ENCODE results near the gene SH2D7.

SH2D7 gene

DNA sequence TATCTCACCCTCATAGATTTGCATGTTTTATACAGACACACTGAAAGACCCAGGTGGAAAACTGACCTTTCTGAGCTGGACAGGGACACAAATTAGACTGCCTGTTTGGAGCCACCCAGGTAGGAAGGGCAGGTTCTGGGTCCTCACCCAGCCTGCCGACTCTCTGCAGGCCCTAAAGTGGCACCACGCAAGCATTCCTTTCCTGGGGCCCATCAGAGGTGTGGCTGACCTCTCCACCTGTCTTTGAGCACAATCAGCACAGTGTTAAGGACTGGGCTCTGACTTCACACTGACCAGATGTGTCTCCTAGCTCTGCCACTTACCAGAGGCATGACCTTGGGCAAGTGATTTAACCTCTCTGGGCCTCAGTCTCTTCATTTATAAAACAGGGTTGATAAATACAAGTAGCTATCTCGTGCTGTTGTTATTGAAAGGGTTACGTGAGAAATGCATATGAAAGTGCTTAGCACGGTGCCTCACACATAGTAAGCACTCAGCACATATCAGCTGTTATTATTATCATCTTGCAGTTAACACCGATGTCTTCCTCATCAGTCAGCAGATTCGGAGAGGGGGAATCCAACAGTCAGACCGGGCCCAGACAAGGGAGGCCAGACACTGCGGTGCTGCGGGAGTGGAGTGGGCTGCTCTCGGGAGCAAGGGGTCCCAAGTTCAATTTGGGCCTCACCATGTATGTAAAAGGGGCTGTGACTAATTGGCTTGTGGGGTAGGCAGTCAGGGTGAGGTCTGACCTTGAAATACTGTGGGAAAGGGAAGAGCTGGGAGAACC is 12.9 kb upstream of the SH2D7 start:
- no peak for DNase-seq (ENCODE audit: low read depth)

DNA sequence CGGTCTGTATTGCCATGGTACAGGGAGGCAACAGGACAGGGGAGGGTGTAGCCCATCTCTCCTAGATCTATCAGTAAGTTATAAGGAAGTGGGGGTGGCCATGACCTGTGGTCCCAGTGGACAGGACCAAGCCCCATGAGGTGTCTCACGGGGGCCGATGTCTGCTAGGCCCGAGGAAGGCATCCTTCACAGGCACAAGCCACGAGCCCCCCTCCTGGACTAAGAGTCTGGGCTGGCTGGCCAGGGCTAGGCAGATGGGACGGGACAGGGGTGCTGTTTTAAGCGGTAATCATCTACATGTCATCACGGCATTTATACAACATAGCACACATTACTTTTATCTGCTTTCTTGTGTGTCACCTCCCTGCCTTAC is 12.3 kb upstream of the SH2D7 start:
- DNase-seq (ENCODE audit: low read depth), result no peak

DNA sequence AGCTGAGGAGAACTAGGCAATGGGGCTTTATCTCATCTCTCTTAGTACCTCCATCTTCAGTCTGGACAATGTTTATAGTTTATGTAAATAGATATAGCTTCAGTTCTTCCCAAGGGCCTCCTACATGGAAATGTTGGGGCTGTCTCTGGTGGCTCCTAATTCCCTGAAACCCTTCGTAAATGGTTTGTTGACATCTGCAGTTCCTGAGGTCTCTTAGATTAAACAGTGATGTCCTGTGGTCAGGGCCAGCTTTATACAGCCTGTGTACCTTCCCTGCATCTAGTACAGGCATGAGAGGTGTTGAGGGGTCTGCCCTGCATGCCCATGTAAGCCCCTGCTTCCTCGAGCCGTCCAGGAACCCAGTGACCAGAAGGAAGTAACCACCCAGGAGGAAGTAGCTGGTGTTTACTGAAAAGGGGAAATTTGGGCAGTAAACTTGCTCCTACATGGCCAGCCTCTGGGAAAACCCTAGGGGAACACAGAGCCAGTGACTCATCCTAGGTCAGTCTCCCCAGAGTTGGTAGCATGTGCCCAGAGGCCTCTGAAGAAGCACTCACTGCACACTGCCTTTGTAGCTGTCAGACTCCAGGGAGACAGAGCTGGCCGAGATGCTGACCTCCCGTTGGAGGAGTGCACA is 10.1 kb upstream of the SH2D7 start:
- DNase-seq (ENCODE audit: low read depth), result no peak

DNA sequence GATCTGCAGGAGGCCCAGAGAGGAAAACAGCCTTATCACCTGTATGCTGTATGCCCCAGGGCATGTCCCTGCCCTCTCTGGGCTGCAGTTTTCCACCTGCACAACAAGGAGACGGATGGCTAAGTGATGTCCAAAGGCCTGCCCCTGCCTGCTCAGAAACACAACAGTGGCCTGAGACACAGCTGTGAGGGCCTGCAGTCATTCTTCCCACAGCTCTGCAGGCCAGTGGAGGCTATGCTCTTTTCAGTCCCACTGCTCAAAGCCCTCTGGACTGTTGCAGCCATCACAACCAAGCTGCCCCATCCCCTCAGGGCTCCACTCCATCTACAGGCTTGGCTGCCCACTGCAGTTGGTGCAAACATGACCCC is 9.6 kb upstream of the SH2D7 start:
- DNase-seq (ENCODE audit: low read depth), result no peak

DNA sequence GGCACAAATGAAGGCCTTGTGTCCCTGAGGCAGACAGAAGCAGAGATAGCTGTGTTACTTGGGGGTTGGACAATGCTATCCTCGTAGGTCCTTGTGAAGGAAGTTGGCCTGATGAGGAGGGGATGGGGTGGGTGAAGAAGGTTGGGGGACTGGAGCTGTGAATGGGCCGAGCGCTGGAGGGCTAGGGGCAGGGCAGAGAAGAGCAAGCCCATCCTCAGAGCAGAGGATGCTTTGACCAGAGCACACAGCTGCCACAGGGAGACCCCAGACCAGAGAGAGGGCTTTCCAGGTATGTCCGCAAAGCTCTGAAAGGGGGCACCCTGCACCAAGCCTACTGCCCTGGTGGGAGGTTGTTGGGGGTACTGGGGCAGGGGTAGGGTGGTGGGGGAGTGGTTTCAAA is 9.2 kb upstream of the SH2D7 start:
- no peak for DNase-seq (ENCODE audit: low read depth)

DNA sequence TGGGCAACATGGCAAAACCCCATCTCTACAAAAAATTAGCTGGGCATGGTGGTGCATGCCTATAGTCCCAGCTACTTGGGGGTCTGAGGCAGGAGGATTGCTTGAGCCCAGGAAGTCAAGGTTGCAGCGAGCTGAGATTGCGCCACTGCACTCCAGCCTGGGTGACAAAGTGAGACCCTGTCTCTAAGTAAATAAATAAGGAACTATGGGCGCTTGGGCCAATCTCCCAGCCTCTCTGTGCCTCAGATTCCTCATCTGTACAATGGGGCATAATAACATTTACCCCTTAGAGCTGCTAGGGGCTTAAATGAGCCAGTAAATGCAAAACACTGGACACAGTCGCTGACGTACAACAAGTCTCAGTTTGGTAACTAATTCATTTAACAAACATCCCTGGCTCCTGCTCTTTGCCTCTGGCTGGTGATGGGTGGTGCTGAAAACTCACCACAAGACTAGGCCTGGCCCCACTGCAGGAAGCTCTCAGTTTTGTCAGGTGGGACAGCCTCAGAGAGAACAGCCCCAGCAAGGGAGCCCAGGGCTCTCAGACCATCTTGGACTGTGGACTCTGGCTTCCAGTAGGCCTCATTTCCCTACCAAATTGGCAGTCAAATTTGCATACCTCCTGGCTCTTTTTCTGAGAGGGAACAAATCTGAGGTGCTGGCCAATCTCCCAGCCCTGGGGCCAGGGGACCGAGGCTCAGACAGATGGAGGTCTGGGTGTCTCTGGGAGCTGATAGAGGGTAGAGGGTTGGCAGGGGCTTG is 8.5 kb upstream of the SH2D7 start:
- DNase-seq (ENCODE audit: low read depth), result no peak

DNA sequence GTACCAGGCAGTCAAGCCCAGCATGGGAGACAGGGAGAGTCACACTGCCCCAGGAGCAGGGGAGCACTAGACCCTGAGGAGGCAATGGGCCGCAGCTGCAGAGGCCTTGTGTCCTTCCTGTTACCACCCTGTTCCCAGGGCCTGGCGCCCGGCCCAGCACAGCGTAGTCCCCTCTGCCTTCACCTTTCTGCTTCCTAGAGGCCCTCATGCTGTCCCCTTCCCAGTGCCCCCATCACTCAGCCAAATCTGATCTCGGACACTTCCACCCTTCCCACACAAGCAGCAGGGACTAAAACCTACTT is 8.0 kb upstream of the SH2D7 start:
- DNase-seq (ENCODE audit: low read depth), result no peak

DNA sequence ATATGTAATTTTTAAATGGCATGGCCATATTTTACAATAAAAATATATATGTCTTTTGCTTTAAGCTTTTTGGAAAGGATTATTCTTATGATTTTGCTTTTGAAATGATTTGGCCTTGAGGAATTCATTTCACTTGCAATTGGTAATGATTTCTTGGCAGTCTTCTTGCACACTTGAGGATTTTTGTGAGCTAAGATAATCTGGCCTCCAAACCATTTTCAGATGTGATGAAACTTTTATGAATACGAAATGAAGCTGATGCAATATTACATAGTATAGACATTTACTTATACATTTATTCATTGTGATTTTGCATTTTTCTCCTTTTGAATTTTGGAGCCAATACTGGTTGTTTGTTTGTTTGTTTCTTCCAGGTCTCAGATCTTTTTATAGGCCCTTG is 6.4 kb upstream of the SH2D7 start:
- DNase-seq (ENCODE audit: low read depth), result peak; percentile 86

DNA sequence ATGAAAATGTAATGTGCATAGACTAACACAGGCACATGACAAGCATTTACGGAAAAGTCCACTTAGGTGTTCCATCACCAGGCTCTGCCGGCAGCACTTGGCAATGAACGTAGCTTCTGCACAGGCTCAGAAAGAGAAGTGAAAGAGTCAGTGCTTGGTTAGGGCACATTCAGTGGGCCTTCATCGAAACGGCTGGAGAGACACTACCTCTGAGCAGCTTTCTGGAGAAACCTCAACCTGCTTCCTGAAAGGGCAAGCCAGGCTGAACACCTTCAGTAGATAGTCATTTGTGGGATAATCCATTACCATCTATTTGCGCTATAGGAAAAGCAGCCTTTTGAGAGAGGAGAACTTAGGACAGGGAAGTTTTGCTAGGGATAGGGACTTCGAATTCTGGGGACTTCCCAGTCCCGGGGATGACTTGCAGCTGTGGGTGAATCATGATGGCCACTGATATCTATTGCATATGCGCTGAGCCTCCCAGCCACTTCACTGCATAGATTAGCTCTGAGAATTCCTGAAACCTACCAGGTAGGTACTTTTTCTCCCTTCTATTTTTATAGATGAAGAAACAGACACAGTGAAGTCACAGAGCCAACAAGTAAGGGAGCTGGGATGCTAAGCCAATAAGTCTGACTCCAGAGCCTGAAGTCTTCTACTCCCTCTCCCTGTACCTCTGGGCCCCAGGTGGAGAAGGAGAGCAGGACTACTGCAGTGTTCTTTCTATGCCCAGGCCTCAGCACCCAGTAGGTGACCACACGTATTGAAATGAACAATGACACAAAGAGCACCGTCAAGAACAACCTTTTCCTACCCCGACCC is 4.2 kb upstream of the SH2D7 start:
- no peak for DNase-seq (ENCODE audit: low read depth)

DNA sequence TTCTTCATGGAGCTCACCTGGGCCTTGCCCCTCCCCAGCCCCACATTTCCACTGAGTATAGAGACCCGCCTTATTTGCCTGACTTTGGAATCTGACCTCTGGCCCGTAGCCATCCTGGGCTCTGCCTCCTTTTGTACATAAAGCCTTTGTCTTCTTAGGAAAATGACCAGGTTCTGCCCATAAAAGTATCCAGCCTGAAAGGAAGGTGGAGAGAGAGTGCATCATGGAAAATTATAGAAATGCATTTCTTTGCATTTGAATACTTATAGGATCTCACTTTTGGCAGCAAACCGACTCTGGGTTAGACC is 3.6 kb upstream of the SH2D7 start:
- DNase-seq (ENCODE audit: low read depth), result no peak

DNA sequence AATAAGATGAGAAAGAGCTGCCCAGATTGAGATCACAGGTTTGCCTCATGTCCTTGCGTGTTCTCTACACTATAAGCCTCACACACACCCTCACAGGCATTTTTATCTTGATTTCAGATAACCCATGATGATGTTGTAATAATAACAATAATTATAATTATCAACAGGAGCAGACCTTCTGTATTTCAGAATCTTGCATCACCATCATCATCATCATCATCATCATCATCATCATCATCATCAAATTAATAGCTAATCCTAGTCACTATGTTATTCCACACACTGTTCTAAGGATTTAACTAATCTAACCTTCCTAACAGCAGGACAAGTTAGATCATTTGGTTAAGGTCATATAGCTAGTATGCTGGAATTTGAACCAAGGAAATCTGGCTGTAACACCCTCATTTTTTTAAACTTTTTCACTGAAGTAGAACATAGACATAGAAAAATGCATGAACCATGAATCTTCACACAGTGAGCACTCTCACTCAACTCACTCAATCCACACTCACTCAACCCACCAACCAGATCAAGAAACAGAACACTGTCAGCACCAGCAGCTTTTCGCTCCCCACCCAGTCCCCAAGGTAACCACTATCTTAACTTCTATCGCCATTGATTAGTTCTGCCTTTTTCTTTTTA is 1.8 kb upstream of the SH2D7 start:
- DNase-seq (ENCODE audit: low read depth), result no peak

DNA sequence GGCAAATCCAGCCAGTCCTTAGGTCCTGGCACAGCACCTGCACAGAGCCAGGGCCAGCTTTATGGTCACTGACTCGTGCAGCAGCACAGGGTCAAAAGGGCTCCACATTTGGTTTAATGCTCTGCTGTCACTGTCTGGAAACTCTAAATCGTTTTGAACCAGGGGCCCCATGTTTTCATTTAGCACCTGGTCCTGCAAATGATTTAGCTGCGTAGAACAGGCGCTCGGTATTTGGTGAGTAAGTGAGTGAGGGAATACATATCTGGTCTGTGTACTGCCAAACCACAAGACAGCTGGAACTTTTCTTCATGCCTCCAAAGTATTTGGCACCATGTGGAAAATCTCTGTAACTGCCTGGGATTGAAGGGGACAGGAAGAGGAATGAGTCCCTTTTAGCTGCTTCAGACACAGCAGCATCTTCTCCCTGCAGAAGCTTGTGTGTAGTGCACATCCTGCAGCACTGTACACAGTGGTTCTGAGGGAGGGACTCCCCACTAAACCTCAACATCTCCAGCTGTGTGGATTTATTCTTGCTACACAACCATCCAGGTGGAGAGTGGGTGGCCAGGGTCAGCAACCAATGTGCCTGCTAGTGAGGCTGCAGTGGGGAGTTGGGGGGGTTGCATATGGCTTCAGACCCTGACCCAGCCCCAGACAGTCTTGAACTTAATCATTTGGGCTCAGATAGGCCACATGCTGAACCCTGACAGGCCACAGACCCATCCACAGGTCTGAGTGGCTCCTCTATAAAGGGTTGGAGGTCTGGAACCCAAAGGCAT is 1.1 kb downstream of the SH2D7 start:
- peak; percentile 80 for DNase-seq (ENCODE audit: low read depth)

DNA sequence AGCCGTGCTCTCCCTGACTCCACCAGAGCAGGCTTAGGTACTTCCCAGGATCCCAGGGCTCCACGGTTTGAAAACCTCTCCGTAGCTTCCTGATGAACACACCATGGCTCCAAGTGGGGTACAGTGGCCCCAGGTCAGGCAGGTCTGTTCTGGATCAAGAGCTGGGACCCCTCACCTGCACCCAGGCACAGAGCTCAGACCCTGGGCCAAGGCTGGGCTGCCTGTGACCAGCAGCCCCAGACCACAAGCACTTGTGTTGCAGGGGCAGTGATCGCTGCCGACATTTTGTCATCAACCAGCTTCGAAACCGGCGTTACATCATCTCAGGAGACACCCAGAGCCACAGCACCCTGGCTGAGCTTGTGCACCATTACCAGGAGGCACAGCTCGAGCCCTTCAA is 5.3 kb downstream of the SH2D7 start:
- no peak for DNase-seq (ENCODE audit: low read depth)

DNA sequence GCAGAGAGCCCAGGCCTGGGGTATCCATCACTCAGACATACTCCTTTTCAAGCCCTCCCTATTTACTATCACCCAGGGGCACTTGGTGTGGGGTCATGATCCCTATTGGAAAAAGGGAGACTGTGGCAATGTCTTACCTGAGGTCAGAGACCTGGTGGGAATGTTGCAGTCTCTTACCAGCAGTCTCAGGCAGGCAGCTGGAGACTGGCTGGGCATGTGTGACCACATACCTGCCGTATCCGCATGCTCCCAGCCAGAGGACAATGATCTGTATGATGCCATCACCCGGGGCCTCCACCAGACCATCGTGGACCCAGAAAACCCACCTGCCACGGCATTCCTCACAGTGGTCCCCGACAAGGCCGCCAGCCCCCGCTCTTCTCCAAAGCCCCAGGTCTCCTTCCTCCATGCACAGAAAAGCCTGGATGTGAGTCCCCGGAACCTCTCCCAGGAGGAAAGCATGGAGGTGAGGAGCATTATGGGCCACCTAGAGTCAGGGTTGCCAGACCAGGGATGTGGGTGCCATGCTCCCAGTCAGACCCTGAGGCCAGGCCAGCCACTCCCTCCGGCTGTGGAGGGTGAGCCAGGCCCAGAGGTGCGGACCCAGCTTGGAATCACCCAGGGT is 5.9 kb downstream of the SH2D7 start:
- no peak for DNase-seq (ENCODE audit: low read depth)

DNA sequence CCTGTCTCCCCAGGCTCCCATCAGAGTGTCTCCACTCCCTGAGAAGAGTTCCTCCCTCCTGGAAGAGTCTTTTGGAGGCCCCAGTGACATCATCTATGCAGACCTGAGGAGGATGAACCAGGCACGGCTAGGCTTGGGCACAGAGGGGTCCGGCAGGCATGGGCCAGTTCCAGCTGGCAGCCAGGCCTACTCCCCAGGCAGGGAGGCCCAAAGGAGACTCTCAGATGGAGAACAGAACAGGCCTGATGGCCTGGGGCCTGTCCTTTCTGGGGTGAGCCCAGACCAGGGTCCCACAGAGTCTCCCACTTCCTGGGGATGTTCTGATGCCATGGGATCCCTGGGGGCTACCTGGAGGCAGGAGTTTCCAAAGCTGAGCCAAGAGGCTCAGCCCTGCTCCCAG is 8.5 kb downstream of the SH2D7 start:
- DNase-seq (ENCODE audit: low read depth), result no peak

DNA sequence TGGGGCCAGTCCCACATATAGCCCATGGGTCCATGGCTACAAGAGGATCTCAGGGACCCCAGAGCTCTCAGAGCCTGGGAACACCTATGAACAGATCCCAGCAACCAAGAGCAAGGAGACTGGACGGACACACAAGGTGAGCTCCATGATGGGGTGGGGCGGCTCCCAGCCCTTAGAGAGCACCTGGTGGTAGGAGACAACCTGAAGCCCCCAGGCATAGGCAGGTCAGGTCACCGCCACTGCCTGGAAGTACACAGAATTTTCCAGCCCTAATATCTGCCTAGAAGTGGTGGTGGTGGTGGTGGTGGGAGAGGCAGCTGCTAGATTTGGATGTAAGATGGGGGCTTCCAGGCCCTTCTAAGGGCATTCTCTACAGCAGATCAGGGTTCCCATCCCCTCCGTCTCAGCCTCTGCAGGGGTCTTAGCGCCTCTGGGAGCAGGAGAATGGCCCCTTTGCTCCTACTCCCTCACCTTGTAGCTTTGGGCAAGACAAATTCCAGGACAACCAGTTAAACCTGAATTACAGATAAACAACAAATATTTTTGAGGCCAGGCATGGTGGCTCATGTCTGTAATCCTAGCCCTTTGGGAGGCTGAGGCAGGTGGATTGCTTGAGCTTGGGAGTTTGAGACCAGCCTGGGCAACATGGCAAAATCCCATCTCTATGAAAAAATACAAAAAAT is 9.2 kb downstream of the SH2D7 start:
- DNase-seq (ENCODE audit: low read depth), result no peak

DNA sequence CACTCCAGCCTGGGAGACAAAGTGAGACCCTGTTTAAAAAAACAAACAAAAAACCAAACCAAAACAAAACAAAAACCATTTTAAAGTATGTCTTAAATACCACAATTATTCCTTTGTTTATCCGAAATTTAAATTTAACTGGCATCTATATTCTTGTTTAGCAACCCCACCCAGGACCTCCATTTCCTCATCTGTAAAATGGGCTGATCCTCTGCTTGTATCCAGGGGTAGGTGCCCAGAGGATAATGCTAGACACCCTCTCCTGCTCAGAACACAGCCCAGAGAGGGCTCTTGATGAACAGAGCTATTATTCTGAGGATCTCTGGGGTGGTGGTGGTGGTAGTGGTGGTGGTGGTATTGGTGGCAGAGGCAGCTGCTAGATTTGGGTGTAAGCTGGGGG is 9.8 kb downstream of the SH2D7 start:
- DNase-seq (ENCODE audit: low read depth), result no peak

DNA sequence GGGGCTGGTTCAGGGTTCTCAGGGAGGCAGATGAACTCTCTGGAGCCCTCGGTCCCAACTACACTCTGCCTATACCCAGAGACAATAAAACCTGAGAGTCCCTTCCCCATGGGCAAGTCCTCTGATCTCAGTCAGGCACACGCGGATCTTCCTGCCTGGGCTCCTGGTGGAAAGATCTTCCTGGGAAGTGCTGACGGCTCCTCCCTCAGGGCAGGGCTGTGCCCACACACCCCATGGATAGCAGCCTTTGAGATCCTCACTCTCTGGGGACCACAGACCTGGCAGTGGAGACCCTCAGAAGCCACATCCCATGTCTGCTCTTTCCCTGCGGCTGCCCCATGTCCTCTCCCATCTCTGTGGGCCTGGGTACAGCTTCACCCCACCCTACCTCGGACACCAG is 10.4 kb downstream of the SH2D7 start:
- no peak for DNase-seq (ENCODE audit: low read depth)

DNA sequence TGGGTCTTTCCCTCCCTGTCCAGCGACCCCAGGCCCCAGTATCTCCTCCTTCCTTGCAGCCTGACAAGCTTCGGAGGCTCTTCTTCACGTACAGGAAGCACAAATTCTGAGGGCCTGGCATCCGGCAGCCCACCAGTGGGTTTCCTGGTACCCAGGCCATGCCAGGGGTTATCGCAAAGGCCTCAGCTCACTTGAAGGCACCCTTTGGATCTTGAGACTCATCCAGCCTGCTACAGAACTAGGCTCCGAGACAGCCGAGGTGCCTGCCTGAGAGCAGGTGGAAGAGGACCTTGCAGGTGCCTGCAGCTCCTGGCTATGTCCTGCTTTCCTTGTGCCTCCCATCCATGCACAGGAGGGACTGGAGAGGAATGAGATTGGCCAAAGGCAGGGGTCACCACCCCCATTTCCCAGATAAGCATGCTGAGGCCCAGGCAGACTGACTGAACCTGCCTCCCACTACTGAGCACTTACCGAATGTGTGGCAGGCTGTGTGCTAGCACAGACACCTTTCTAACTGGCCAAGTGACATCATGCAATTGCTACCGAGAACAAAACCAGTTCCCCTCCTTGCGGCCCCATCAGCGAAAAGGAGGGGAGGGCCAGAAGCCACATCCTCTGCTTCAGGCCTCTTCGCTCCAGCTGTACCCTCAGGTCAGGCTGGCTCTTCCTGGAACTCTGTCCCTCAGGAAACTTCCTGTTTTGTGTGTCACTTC is 11.2 kb downstream of the SH2D7 start:
- no peak for DNase-seq (ENCODE audit: low read depth)

DNA sequence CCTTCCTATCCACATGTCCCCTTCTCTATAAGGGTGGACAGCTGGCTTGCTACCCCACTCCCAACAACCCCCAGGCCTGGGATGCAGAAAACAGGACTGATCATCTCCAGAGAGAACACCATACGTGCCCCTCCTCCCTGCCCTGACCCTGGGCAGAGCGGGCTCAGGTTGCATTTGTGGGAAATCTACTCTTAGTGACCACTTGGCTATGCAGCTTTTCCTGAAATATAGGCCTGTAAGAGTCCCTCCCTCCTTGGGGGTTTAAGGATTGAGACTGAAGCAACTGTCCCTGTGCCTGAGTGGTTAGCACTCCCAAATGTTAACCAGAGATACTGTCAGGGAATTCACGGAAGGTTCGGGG is 11.7 kb downstream of the SH2D7 start:
- DNase-seq (ENCODE audit: low read depth), result no peak
